ENCODE results near the gene CSTB.

CSTB gene

DNA sequence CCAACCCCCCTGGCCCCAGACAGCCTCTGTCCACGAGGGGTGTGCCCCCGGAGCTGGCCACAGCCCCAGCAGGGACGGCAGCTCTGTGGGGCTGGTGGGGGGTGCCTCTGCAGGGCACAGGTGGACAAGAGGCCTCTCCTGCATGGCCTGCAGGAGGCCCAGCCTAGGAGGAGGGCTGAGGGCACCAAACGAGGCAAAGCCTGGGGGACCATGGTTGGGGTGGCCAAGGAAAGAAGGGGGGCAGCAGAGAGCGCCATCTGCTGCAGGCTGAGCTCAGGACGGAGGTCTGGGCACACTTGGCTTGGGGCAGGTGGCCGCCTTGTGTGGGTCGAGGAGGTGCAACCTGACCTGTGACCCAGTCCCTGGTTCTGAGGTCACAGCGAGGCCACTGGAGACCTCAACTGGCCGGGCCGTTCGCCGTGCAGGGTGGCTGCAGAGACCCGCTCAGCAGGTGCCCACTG lies 40.5 kb upstream of the CSTB start:
- H3K36me3 ChIP-seq (ENCODE audit: control insufficient read depth, insufficient read depth, low read length), result no peaks in the 10 kb centered on the region
- no peaks in the 10 kb centered on the region for H3K27me3 ChIP-seq (ENCODE audit: control insufficient read depth, insufficient read depth, low read length)
- peaks cover 10% of the 10 kb centered on the region for H3K4me1 ChIP-seq (ENCODE audit: control insufficient read depth, insufficient read depth, low read length)

DNA sequence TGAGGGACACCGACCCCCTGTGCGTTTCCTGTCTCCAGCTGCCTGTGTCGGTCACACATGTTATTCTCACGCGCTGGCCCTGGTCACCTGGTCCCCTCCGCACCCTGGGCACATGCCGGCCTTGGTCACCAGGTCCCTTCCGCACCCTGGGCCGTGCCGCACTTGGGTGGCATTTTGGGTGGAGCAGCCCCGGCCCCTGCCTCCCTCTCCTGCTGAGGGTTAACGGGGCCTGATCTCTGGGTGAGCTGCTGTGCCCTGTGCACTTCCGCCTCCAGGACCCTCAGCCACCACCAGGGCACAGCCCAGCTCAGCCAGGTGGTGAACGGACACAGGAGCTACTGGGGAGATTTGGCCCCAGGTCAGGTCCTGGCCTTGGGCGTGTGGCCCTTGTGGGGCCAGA lies 39.9 kb upstream of the CSTB start:
- Histone ChIP-seq H3K9ac (ENCODE audit: low read depth, low read length) (no peak overlapping the region), H3K27ac (ENCODE audit: low read depth, low read length) (no peak overlapping the region), H3K4me3 (ENCODE audit: low read depth, low read length) (no peak overlapping the region), H3K9me3 (ENCODE audit: control insufficient read depth, insufficient read depth, low read length) (0 out of 2 replicates have a peak, but pooled peaks cover under 1% of the 10 kb centered on the region), H3K27me3 (ENCODE audit: control insufficient read depth, insufficient read depth, low read length) (no peaks in the 10 kb centered on the region), H3K36me3 (ENCODE audit: control insufficient read depth, insufficient read depth, low read length) (no peaks in the 10 kb centered on the region), H3K4me1 (ENCODE audit: control insufficient read depth, insufficient read depth, low read length) (peaks cover 12% of the 10 kb centered on the region)

More for the DNA sequence above, 40.5 kb upstream of the CSTB start:
- H3K27ac ChIP-seq (ENCODE audit: low read depth, low read length), result no peak overlapping the region
- no peak overlapping the region for H3K4me3 ChIP-seq (ENCODE audit: low read depth, low read length)
- H3K9me3 ChIP-seq (ENCODE audit: control insufficient read depth, insufficient read depth, low read length), result peaks cover 3% of the 10 kb centered on the region; the same call in 1 of the 2 replicates
- H3K9ac ChIP-seq (ENCODE audit: low read depth, low read length), result no peak overlapping the region

DNA sequence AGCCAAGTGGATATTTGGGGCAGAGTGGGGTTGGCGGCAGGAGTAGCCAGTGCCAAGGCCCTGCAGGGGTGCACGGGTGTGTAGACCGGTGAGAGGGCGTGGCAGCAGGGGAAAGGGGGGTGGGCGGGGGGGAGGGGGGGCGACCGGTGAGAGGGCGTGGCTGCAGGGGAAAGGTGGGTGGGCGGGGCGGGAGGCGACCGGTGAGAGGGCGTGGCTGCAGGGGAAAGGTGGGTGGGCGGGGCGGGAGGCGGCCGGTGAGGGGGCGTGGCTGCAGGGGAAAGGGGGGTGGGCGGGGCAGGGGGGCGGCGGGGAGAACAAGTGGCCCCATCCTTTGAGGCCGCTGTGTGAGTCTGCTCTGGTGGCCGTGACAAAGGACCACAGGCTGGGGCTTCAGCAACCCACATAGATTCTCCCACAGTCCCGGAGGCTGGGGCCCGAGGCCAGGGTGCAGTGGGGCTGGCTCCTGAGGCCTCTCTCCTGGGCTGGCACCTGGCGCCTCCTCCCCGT lies 39.1 kb upstream of the CSTB start:
- Histone ChIP-seq H3K9me3 (ENCODE audit: control insufficient read depth, insufficient read depth, low read length) (no peaks in the 10 kb centered on the region), H3K36me3 (ENCODE audit: control insufficient read depth, insufficient read depth, low read length) (no peaks in the 10 kb centered on the region), H3K9ac (ENCODE audit: low read depth, low read length) (no peak overlapping the region), H3K4me1 (ENCODE audit: control insufficient read depth, insufficient read depth, low read length) (peaks cover 14% of the 10 kb centered on the region), H3K4me3 (ENCODE audit: low read depth, low read length) (peak overlapping the region; percentile 6; the same call in 1 of the 2 replicates), H3K27ac (ENCODE audit: low read depth, low read length) (no peak overlapping the region), H3K27me3 (ENCODE audit: control insufficient read depth, insufficient read depth, low read length) (no peaks in the 10 kb centered on the region)

DNA sequence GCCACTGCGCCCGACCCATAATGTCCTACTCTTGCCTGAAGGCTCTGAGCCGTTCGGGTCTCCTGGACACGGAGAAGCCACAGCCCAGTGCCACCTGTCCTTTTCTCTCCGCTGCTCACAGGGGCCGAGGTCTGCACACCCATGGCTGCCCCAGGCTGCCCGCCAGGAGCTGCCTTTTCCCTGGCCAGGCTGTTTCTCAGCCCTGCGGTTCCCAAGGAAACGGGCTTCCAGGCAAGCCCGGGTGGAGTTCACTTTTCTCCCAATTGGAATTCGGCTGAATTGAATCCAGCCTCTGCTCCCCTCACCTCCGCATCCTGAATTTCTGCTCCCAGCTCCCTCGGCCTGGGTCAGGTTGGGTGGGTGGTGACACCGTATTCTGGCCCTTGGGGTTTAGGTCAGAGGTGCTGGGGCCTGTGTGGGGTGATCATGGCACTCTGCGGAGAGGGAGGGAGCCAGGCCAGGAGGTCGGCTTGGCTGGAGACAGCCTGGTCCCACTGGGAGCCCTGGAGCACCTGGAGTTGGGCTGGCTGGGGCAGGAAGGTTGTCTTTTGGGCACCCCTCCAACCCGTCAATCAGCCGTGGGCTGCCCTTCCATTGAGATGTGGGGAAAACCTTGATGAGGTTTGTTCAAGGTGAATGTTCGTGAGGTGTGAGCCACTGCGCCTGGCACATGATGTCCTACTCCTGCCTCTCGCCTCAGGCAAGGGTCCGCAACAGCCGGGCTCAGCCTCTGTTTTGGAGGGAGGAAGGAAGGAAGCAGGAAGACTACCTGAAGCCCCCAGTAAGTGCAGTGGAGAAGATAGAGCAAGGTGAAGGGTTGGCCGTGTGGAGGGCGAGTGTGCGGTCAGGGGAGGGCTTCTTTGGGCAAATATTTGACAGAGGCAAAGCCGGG lies 38.4 kb upstream of the CSTB start:
- H3K4me1 ChIP-seq (ENCODE audit: control insufficient read depth, insufficient read depth, low read length), result peaks cover 14% of the 10 kb centered on the region
- peak overlapping the region; percentile 0 for H3K27ac ChIP-seq (ENCODE audit: low read depth, low read length)
- H3K36me3 ChIP-seq (ENCODE audit: control insufficient read depth, insufficient read depth, low read length), result no peaks in the 10 kb centered on the region
- no peaks in the 10 kb centered on the region for H3K9me3 ChIP-seq (ENCODE audit: control insufficient read depth, insufficient read depth, low read length)
- no peaks in the 10 kb centered on the region for H3K27me3 ChIP-seq (ENCODE audit: control insufficient read depth, insufficient read depth, low read length)
- peak overlapping the region; percentile 6; the same call in 1 of the 2 replicates for H3K4me3 ChIP-seq (ENCODE audit: low read depth, low read length)
- no peak overlapping the region for H3K9ac ChIP-seq (ENCODE audit: low read depth, low read length)

DNA sequence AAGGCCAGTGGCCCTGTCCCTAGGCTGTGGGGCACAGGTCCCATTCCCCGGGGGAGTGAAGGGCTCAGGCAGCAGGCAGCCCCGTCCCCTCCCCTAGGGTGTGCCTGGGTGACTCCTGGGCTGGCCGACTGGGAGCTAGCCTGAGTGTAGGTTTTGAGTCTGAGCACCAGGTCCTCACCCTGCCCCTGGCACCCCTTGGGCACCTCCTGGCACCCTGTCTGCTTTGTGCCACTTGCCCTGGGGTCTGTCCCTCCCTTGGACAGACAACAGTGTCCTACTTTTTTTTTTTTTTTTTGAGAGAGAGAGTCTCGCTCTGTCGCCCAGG lies 37.5 kb upstream of the CSTB start:
- no peak overlapping the region for H3K9ac ChIP-seq (ENCODE audit: low read depth, low read length)
- H3K27me3 ChIP-seq (ENCODE audit: control insufficient read depth, insufficient read depth, low read length), result no peaks in the 10 kb centered on the region
- H3K27ac ChIP-seq (ENCODE audit: low read depth, low read length), result no peak overlapping the region
- no peaks in the 10 kb centered on the region for H3K9me3 ChIP-seq (ENCODE audit: control insufficient read depth, insufficient read depth, low read length)
- H3K4me1 ChIP-seq (ENCODE audit: control insufficient read depth, insufficient read depth, low read length), result peaks cover 14% of the 10 kb centered on the region
- no peaks in the 10 kb centered on the region for H3K36me3 ChIP-seq (ENCODE audit: control insufficient read depth, insufficient read depth, low read length)
- no peak overlapping the region for H3K4me3 ChIP-seq (ENCODE audit: low read depth, low read length)

DNA sequence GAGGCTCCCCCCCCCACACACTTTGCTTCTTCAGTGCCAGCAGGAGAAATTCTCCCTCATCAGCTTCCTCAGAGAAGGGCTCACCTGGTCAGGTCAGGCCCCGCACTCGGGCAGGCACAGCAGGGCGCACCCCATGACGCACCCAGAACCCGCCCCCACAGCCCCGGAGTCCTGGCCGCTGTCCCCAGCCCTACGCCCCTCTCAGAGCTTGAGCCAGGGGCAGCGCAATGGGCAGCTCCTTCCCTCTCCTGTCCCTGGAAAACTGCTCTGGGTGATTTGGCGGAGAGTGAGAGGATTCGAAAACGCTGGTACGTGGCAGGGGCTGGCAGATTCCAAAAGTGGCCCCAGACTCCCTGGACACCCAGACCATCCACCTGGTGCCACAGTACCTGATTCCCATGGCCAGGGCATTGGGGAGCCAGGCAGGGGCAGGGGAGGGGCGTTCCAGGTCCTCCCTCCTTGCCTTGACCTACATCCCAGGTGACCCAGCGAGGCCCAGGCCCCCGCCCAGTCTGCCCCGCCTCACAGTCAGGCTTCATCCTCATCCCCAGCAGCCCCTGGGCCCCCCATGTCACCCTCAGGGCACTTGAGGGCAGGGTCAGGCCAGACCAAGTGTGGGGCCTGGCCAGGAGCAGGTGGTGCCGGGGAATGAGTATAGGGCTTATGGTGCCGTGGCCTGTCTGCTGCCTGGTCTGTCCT lies 37.0 kb upstream of the CSTB start:
- H3K27me3 ChIP-seq (ENCODE audit: control insufficient read depth, insufficient read depth, low read length), result no peaks in the 10 kb centered on the region
- no peaks in the 10 kb centered on the region for H3K9me3 ChIP-seq (ENCODE audit: control insufficient read depth, insufficient read depth, low read length)
- H3K36me3 ChIP-seq (ENCODE audit: control insufficient read depth, insufficient read depth, low read length), result no peaks in the 10 kb centered on the region
- H3K9ac ChIP-seq (ENCODE audit: low read depth, low read length), result no peak overlapping the region
- peaks cover 14% of the 10 kb centered on the region for H3K4me1 ChIP-seq (ENCODE audit: control insufficient read depth, insufficient read depth, low read length)
- no peak overlapping the region for H3K27ac ChIP-seq (ENCODE audit: low read depth, low read length)
- H3K4me3 ChIP-seq (ENCODE audit: low read depth, low read length), result no peak overlapping the region

DNA sequence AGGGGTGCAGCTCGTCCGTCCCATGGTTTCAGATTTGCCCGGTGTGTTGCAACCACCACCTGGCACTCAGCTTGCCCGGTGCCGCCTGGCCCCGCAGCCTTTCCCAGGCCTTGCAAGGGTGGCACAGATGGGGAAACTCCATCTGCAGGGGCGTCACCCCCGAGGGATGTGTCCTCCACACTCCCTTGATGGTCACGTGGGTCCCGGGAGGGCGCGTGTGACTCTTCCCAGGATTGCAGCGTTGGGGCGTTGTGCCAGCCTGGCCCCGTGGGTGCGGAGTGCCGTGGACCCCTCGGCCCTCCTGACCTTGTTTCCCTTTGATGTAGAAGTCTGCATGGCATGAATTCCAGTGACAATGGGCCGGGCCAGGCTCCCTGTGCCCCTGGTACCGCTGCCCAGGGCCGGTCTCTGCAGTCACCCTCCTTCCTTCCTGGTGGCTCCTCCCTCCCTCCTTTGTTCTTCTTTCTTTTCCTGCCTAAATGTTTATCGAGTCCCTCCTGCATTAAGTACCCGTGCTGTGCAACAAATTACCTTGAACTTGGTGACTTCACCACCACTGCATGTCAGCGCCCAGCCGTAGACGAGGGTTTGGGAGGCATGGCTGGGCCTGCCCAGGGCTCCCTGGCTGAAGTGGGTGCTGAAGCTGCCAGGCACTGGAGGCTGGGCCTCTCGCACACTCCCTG lies 36.2 kb upstream of the CSTB start:
- Histone ChIP-seq H3K9ac (ENCODE audit: low read depth, low read length) (no peak overlapping the region), H3K4me3 (ENCODE audit: low read depth, low read length) (no peak overlapping the region), H3K27me3 (ENCODE audit: control insufficient read depth, insufficient read depth, low read length) (no peaks in the 10 kb centered on the region), H3K27ac (ENCODE audit: low read depth, low read length) (no peak overlapping the region), H3K36me3 (ENCODE audit: control insufficient read depth, insufficient read depth, low read length) (no peaks in the 10 kb centered on the region), H3K9me3 (ENCODE audit: control insufficient read depth, insufficient read depth, low read length) (no peaks in the 10 kb centered on the region), H3K4me1 (ENCODE audit: control insufficient read depth, insufficient read depth, low read length) (peaks cover 14% of the 10 kb centered on the region)

DNA sequence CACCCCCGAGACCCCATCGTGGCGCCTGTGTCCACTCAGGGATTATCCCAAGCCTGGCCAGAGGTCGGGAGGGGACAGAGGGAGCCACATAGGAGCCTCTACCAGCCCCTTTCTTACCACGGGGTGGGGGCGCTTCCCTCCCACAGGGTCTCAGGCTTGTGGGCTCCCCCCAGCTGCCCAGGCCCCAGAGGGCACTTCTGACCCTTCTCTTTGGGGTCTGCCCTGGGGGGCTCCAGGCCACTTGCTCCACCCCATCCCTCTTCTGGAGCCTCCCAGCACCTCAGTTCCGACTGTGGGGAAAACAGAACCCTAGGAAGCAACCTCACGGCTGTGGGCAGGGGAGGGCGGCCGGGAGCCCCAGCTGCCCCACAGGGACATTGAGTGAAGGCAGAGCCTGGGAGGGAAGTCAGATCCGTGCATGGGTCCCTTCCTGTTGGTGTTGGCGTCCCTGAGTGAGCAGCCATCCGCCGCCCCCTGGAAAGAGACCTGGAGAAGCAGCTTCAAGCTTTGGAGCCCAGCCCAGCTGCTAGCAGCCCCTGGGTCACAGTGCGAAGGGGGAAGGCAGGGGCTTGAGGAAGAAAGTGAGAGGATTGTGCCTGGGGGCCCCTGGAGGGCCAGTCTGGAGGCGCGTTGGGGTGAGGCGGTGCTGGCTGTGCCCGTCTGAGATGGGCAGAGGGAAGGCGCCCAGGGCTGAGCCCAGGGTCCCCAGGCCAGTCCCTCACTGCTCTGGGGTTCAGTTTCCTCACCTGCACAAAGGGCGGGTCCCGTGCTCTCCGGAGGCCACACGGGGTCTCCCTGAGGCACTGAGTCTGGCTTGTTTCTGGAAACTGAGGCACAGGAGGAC lies 35.4 kb upstream of the CSTB start:
- H3K4me3 ChIP-seq (ENCODE audit: low read depth, low read length), result no peak overlapping the region
- peaks cover 14% of the 10 kb centered on the region for H3K4me1 ChIP-seq (ENCODE audit: control insufficient read depth, insufficient read depth, low read length)
- no peaks in the 10 kb centered on the region for H3K27me3 ChIP-seq (ENCODE audit: control insufficient read depth, insufficient read depth, low read length)
- no peaks in the 10 kb centered on the region for H3K9me3 ChIP-seq (ENCODE audit: control insufficient read depth, insufficient read depth, low read length)
- no peak overlapping the region for H3K9ac ChIP-seq (ENCODE audit: low read depth, low read length)
- peaks cover 2% of the 10 kb centered on the region; the same call in 1 of the 2 replicates for H3K36me3 ChIP-seq (ENCODE audit: control insufficient read depth, insufficient read depth, low read length)
- H3K27ac ChIP-seq (ENCODE audit: low read depth, low read length), result no peak overlapping the region

DNA sequence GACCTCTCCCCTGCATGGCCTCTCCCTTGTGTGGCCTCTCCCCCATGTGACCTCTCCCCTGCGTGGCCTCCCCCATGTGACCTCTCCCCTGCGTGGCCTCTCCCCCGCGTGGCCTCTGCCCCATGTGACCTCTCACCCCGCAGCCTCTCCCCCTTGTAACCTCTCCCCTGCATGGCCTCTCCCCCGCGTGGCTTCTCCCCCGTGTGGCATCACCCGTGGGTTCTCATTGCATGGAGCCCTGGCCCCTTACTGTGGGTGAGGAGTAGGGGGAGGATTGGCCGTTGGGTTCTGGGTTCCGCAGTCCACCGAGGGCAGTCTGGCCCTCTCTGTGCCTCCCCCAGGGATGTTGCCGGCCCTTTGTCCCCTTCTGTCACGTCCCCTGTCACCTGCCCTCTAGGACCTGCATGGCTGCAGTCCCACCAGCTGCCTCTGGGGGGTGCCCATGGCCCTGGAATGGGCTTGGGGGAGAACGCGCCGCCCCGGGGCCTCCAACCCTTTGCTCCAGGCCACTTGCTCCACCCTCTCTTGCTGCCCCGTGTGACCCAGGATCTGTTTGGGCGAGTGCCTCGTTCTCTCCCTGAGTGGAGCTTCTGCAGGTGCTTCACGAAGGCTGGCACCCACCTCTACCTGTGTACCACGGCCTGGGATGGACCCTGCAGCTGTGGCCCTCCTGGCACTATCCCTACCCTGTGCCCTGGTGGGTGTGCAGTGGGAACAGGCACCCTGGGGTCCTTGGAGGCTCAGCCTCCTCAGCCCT lies 34.6 kb upstream of the CSTB start:
- Histone ChIP-seq H3K27ac (ENCODE audit: low read depth, low read length) (no peak overlapping the region), H3K36me3 (ENCODE audit: control insufficient read depth, insufficient read depth, low read length) (peaks cover 9% of the 10 kb centered on the region; the same call in 1 of the 2 replicates), H3K27me3 (ENCODE audit: control insufficient read depth, insufficient read depth, low read length) (no peaks in the 10 kb centered on the region), H3K9me3 (ENCODE audit: control insufficient read depth, insufficient read depth, low read length) (no peaks in the 10 kb centered on the region), H3K4me3 (ENCODE audit: low read depth, low read length) (no peak overlapping the region), H3K4me1 (ENCODE audit: control insufficient read depth, insufficient read depth, low read length) (peaks cover 14% of the 10 kb centered on the region), H3K9ac (ENCODE audit: low read depth, low read length) (no peak overlapping the region)

Measured in HUES48 (cell line).